HepG2 (cell line): Measurements from ENCODE around the gene CCDC74A. TPM values are rescaled to one million over a fixed set of nuclear protein-coding genes. Genes with fewer than 3 reads are reported as not detected.
"Not testable (repeated sequence)": the region's sequence is repeated elsewhere in the genome, so short reads cannot be mapped to it uniquely, and the experiment has no call there.

Experiments used
- ATAC-seq: fragments of 200-7000 bp; cut with Tn5 transposase; 3 replicates; pipeline ENCODE4 v1.9.1; 2020; ENCODE audit warnings: mild to moderate bottlenecking, moderate library complexity
- BruUV-seq: library from RNA; stranded (reverse); fragments of 400-500 nt; replicated peaks from 2 replicates; lab custom pipeline; 2021; lab: Mats Ljungman, UMichigan
- CTCF ChIA-PET: fragments of 300-600 bp; formaldehyde crosslinking; extraction: SDS; loops from one replicate; lab custom pipeline; 2021; ENCODE audit warnings: low total read pairs, inconsistent platforms, low intra/inter-chr PET ratio; lab: Yijun Ruan, JAX
- POLR2A ChIA-PET: fragments of 350-600 bp; sonication (Branson Sonifier 250); formaldehyde crosslinking; loops from one replicate; lab custom pipeline; 2020; ENCODE audit warnings: antibody characterized with exemption, inconsistent platforms; lab: Yijun Ruan, JAX
- DNase-seq: peaks from one replicate; pipeline ENCODE4 v3.0.0-alpha.2; 2015; ENCODE audit warnings: low spot score
- FAIRE-seq: peaks from 3 replicates; lab custom pipeline; 2011; peaks lifted over from hg19 to GRCh38; lab: Jason Lieb, UNC
- H2AFZ ChIP-seq: one replicate; pipeline ENCODE4 v1.6.1; 2011; ENCODE audit warnings: low read length, inconsistent platforms
- H3K27ac ChIP-seq: fragments of 300-600 bp; 3 replicates; pipeline ENCODE4 v1.8.0; 2011; ENCODE audit warnings: mixed run types, mild to moderate bottlenecking, mixed read lengths, low read length, inconsistent platforms; ENCODE audit not compliant: insufficient read depth; ENCODE audit errors: extremely low read length
- H3K27me3 ChIP-seq, 2 experiments: fragments of 200-600 bp in 1 of 2; 2 replicates in 1 of 2; 3 replicates in 1 of 2; pipeline versions ENCODE4 v1.6.0 to v1.8.0; 2011; ENCODE audit warnings: low read length in 2 of 2, mild to moderate bottlenecking in 2 of 2, moderate library complexity in 2 of 2, inconsistent platforms in 1 of 2; ENCODE audit not compliant: insufficient read depth in 2 of 2, control insufficient read depth in 1 of 2
- H3K36me3 ChIP-seq, 2 experiments: fragments of 200-600 bp in 1 of 2; replicated peaks in 1 of 2; 2 replicates in 1 of 2; 3 replicates in 1 of 2; pipeline versions ENCODE4 v1.5.1 to v1.8.0; 2011; ENCODE audit warnings: low read length in 2 of 2, inconsistent platforms in 1 of 2; ENCODE audit not compliant: insufficient read depth in 2 of 2, control insufficient read depth in 1 of 2
- H3K4me1 ChIP-seq: 2 replicates; pipeline ENCODE4 v1.5.1; 2012; ENCODE audit warnings: low read length, inconsistent platforms; ENCODE audit not compliant: insufficient read depth
- H3K4me2 ChIP-seq: 2 replicates; pipeline ENCODE4 v1.6.0; 2011; ENCODE audit warnings: low read depth, low read length, inconsistent platforms
- H3K4me3 ChIP-seq, 3 experiments: fragments of 200-600 bp in 1 of 3; sonication (generic), shearing (Covaris generic) in 1 of 3; replicated peaks in 1 of 3; 2 replicates each; pipeline ENCODE4 v1.5.1; 2011 to 2016; ENCODE audit warnings: low read length in 3 of 3, inconsistent platforms in 2 of 3, low read depth in 2 of 3, mild to moderate bottlenecking in 2 of 3, control low read depth in 1 of 3, mixed read lengths in 1 of 3; ENCODE audit not compliant: insufficient read depth in 1 of 3
- H3K79me2 ChIP-seq: one replicate; pipeline ENCODE4 v1.6.1; 2011; ENCODE audit warnings: low read length, inconsistent platforms; ENCODE audit not compliant: insufficient read depth
- H3K9ac ChIP-seq: 2 replicates; pipeline ENCODE4 v1.6.0; 2011; ENCODE audit warnings: mild to moderate bottlenecking, low read depth, low read length, inconsistent platforms; ENCODE audit not compliant: insufficient read depth
- H3K9me3 ChIP-seq: 2 replicates; pipeline ENCODE4 v1.5.1; 2012; ENCODE audit warnings: mild to moderate bottlenecking, low read length
- H4K20me1 ChIP-seq: 2 replicates; pipeline ENCODE4 v1.6.0; 2011; ENCODE audit warnings: inconsistent platforms, mild to moderate bottlenecking, low read length, moderate library complexity; ENCODE audit not compliant: insufficient read depth
- ARHGAP35 ChIP-seq: sonication (generic); formaldehyde crosslinking; IDR thresholded peaks from 2 replicates; pipeline ENCODE4 v1.9.0; 2022; ENCODE audit warnings: mild to moderate bottlenecking, inconsistent platforms, moderate library complexity, missing genetic modification reagents, borderline replicate concordance
- ATRX ChIP-seq: sonication (generic); formaldehyde crosslinking; IDR thresholded peaks from 2 replicates; pipeline ENCODE4 v1.4.0; 2020; ENCODE audit warnings: missing genetic modification reagents, borderline replicate concordance
- BCL6 ChIP-seq: IDR thresholded peaks from 2 replicates; pipeline ENCODE4 v1.6.1; 2016; ENCODE audit warnings: missing genetic modification reagents, missing compliant biosample characterization
- NCOA2 ChIP-seq: sonication (generic); formaldehyde crosslinking; IDR thresholded peaks from 2 replicates; pipeline ENCODE4 v1.8.0; 2022; ENCODE audit warnings: inconsistent platforms
- NCOR1 ChIP-seq: fragments of 200-600 bp; sonication (generic); IDR thresholded peaks from 2 replicates; pipeline ENCODE4 v1.7.0; 2017; ENCODE audit warnings: antibody characterized with exemption, low read length, borderline replicate concordance
- NFE2L1 ChIP-seq: sonication (generic); formaldehyde crosslinking; IDR thresholded peaks from 2 replicates; pipeline ENCODE4 v1.4.0; 2020; ENCODE audit warnings: missing genetic modification reagents, mild to moderate bottlenecking, borderline replicate concordance
- PHB2 ChIP-seq: fragments of 450-650 bp; IDR thresholded peaks from 2 replicates; pipeline ENCODE4 v1.6.1; 2018; ENCODE audit not compliant: partially characterized antibody
- RORA ChIP-seq: sonication (generic); formaldehyde crosslinking; IDR thresholded peaks from 2 replicates; pipeline ENCODE4 v1.5.0; 2020; ENCODE audit warnings: mild to moderate bottlenecking, missing genetic modification reagents, moderate library complexity
- SRSF4 ChIP-seq: fragments of 200-400 bp; formaldehyde crosslinking; IDR thresholded peaks from one replicate; pipeline ENCODE4 v1.6.1; 2018; ENCODE audit warnings: mild to moderate bottlenecking, low read depth, low read length, moderate library complexity; ENCODE audit not compliant: poor library complexity, severe bottlenecking
- THAP11 ChIP-seq: IDR thresholded peaks from 2 replicates; pipeline ENCODE4 v1.6.1; 2016; ENCODE audit warnings: missing biosample characterization, missing genetic modification reagents
- TRIM24 ChIP-seq: sonication (generic); formaldehyde crosslinking; IDR thresholded peaks from 2 replicates; pipeline ENCODE4 v1.8.0; 2022; ENCODE audit warnings: mild to moderate bottlenecking, missing genetic modification reagents
- ZFP82 ChIP-seq: sonication (generic); formaldehyde crosslinking; IDR thresholded peaks from 2 replicates; pipeline ENCODE4 v1.5.1; 2020; ENCODE audit warnings: mild to moderate bottlenecking, missing genetic modification reagents, borderline replicate concordance
- ZNF3 ChIP-seq: IDR thresholded peaks from 2 replicates; pipeline ENCODE4 v1.7.0; 2017; ENCODE audit warnings: inconsistent platforms
- ZNF703 ChIP-seq: sonication (generic); formaldehyde crosslinking; IDR thresholded peaks from 2 replicates; pipeline ENCODE4 v1.5.1; 2020; ENCODE audit warnings: missing genetic modification reagents, mild to moderate bottlenecking, moderate library complexity, borderline replicate concordance
- ZNF788 ChIP-seq: sonication (generic); formaldehyde crosslinking; IDR thresholded peaks from 2 replicates; pipeline ENCODE4 v1.5.0; 2020; ENCODE audit warnings: mild to moderate bottlenecking, missing genetic modification reagents, borderline replicate concordance
- WGBS: methylation state at CpG from one replicate; pipeline ENCODE4 v1.1.6; 2017; ENCODE audit warnings: low lambda C conversion rate; 5-methylcytosine and 5-hydroxymethylcytosine counted together
- in situ Hi-C: cut with HindIII; loops from 2 replicates; pipeline ENCODE4 v1.10.0; 2017; ENCODE audit warnings: low pct_unique_long_range_greater_than_20kb; ENCODE audit not compliant: extremely low pct_ligation_motif_present
- intact Hi-C: fragments of 100-400 bp; cut with micrococcal nuclease; formaldehyde crosslinking; loops from one replicate; pipeline ENCODE4 v1.10.0; 2022; ENCODE audit not compliant: unreplicated experiment
- polyA plus RNA-seq, 8 experiments: library from polyadenylated mRNA; depleted of rRNA in 3 of 8; stranded (reverse) in 7 of 8; unstranded in 1 of 8; fragments of >200 nt; fragmentation: Illumina TruSeq in 4 of 8; extraction: Trizol in 4 of 8; gene quantifications; 2 replicates each; pipeline versions ENCODE4 v1.2.1 to v1.2.3, GENCODE V29; 2011 to 2016; ENCODE audit warnings: low read depth in 4 of 8, missing spikeins in 1 of 8, mixed read lengths in 1 of 8; ENCODE audit not compliant: insufficient read depth in 1 of 8
- total RNA-seq, 5 experiments: library from RNA; depleted of rRNA; stranded (reverse); fragments of >200 nt; fragmentation: Illumina TruSeq; extraction: Trizol; gene quantifications; 2 replicates each; pipeline ENCODE4 v1.2.3, GENCODE V29; 2016; ENCODE audit warnings: low read depth in 1 of 5
- TF ChIP-seq, protein P1 (sequence below): IDR thresholded peaks from 2 replicates; pipeline ENCODE4 v1.6.1; 2012; ENCODE audit warnings: low read depth, low read length, improper control_type of control experiment
- TF ChIP-seq, protein P2 (sequence below): IDR thresholded peaks from 2 replicates; pipeline ENCODE4 v1.6.1; 2016; ENCODE audit warnings: mild to moderate bottlenecking, missing biosample characterization, missing genetic modification reagents

The CCDC74A gene
- total and polyA plus RNA-seq, 2 of the 13 experiments (the other 11 are each of a cell fraction or from before 2014, with no cell fraction given), result 0.15 to 0.17 TPM

DNA sequence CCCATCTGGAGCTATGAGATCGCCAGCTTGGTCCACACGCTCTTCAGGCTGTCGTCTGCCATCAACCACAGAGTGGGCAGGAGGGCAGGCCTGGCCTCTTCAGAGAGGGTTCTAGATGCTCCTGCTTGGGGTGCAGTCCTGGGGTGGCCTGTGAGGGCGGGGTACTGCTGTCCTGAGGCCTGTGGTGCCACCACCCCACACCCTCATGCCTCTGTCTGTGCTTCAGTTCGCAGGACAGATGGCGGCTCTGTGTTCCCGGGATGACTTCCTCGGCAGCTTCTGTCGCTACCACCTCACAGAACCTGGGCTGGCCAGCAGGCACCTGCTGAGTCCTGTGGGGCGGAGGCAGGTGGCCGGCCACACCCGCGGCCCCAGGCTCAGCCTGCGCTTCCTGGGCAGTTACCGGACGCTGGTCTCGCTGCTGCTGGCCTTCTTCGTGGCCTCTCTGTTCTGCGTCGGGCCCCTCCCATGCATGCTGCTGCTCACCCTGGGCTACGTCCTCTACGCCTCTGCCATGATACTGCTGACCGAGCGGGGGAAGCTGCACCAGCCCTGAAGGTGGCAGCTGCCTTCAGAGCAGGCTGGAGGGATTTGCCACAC lies 7.7 kb upstream of the CCDC74A start:
- FAIRE-seq, H3K4me2 ChIP-seq, H4K20me1 ChIP-seq, CTCF ChIA-PET, BruUV-seq, H3K9ac ChIP-seq, H3K79me2 ChIP-seq, DNase-seq, H2AFZ ChIP-seq, ATAC-seq, H3K27ac ChIP-seq, H3K9me3 ChIP-seq, intact Hi-C loops, H3K27me3 ChIP-seq, in situ Hi-C loops, H3K4me3 ChIP-seq: not testable (repeated sequence)
- Histone ChIP-seq H3K4me1 (peaks cover 11% of the 10 kb centered on the region), H3K36me3 (peaks cover 21 to 24% of the 10 kb centered on the region in 2 experiments; a peak in 4 of 5 replicates)
- 96% methylated on average over 15 of the region's 24 CpGs for WGBS
- POLR2A ChIA-PET, result interaction anchor here (1.1 kb wide), 1 partner anchor 27 kb away, joined by 3 read pairs; no protein-coding TSS in a partner anchor

DNA sequence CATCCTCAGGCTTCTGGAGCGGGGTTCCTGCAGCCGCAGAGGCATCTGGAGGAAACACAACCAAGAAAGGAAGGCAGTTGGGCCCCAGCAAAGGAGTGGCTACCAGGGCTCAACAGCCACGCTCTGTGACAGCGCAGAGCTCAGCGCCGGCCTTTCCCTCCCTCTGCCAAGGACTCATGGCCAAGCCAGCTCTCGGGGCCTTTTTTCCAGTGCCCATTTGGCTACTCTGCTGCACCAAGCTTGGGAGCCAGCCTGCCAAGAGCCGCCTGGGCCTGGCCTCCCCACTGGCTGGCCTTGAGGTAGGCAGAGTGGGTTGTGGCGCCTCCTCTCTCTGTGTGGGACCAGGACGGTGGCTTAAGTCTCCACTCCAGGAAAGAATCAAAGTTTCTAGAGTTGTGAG lies 7.2 kb upstream of the CCDC74A start:
- H3K27ac ChIP-seq, result no peak overlapping the region
- H3K27me3 ChIP-seq, result no peaks in the 10 kb centered on the region
- peaks cover 21 to 24% of the 10 kb centered on the region in 2 experiments; a peak in 4 of 5 replicates for H3K36me3 ChIP-seq
- no peak overlapping the region for H3K4me2 ChIP-seq
- H3K4me1 ChIP-seq, result peaks cover 11% of the 10 kb centered on the region
- no peak overlapping the region for H3K9ac ChIP-seq
- intact Hi-C loops, result no loop called here
- no peak overlapping the region for H3K4me3 ChIP-seq
- WGBS, result 95% methylated on average over 8 of the region's 10 CpGs
- no TSS peak for BruUV-seq
- H2AFZ ChIP-seq, result no peak overlapping the region
- no peak for ATAC-seq
- in situ Hi-C loops, result no loop called here
- H3K79me2 ChIP-seq, result no peaks in the 10 kb centered on the region
- CTCF ChIA-PET, result no interaction called here
- no peaks in the 10 kb centered on the region for H3K9me3 ChIP-seq
- POLR2A ChIA-PET, result no interaction called here
- no peaks in the 10 kb centered on the region for H4K20me1 ChIP-seq
- no peak for DNase-seq
- FAIRE-seq, result no peak
- TF ChIP-seq TRIM24 (CRISPR knock-in tag), result no peak
- no peak for TF ChIP-seq NCOR1
- TF ChIP-seq ZNF3 (CRISPR knock-in tag), result no peak
- no peak for TF ChIP-seq PHB2
- no peak for TF ChIP-seq ZFP82 (CRISPR knock-in tag)
- TF ChIP-seq, protein P1, sequence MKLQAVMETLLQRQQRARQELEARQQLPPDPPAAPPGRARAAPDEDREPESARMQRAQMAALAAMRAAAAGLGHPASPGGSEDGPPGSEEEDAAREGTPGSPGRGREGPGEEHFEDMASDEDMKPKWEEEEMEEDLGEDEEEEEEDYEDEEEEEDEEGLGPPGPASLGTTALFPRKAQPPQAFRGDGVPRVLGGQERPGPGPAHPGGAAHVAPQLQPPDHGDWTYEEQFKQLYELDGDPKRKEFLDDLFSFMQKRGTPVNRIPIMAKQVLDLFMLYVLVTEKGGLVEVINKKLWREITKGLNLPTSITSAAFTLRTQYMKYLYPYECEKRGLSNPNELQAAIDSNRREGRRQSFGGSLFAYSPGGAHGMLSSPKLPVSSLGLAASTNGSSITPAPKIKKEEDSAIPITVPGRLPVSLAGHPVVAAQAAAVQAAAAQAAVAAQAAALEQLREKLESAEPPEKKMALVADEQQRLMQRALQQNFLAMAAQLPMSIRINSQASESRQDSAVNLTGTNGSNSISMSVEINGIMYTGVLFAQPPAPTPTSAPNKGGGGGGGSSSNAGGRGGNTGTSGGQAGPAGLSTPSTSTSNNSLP, result no peak
- no peak for TF ChIP-seq NFE2L1 (CRISPR knock-in tag)
- no peak for TF ChIP-seq NCOA2 (CRISPR knock-in tag)
- TF ChIP-seq THAP11 (CRISPR knock-in tag), result no peak
- no peak for TF ChIP-seq ARHGAP35
- no peak for TF ChIP-seq SRSF4
- TF ChIP-seq, protein P2, sequence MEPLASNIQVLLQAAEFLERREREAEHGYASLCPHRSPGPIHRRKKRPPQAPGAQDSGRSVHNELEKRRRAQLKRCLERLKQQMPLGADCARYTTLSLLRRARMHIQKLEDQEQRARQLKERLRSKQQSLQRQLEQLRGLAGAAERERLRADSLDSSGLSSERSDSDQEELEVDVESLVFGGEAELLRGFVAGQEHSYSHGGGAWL (CRISPR knock-in tag), result no peak
- no peak for TF ChIP-seq ZNF703 (CRISPR knock-in tag)
- TF ChIP-seq RORA (CRISPR knock-in tag), result no peak
- no peak for TF ChIP-seq ZNF788 (CRISPR knock-in tag)
- no peak for TF ChIP-seq BCL6
- TF ChIP-seq ATRX (CRISPR knock-in tag), result no peak
